Embryonic facial prominence (tissue), 1 donor: ENCODE results near the gene TUBA4B.
A peak's percentile ranks its signal among the peaks of the same experiment; 100 is the strongest.

Experiments used
- DNase-seq: peaks from one replicate; pipeline ENCODE4 v3.0.0-alpha.2; 2016; ENCODE audit errors: extremely low spot score

The TUBA4B gene

GRCh38 chr2:219218732-219219701, 34.0 kb upstream of the TUBA4B start, which contains the start of gene ABCB6:
Gene ABCB6, minus strand, starts transcription at chr2:219218958. Its CDS starts 285 bp downstream, at chr2:219218673.
- peak; percentile 91 for DNase-seq

- DNase-seq = no peak
Measured at GRCh38 chr2:219219784-219220532, 33.1 kb upstream of the TUBA4B start.

GRCh38 chr2:219220652-219221402, 32.2 kb upstream of the TUBA4B start:
- DNase-seq = no peak

GRCh38 chr2:219221957-219222518, 31.0 kb upstream of the TUBA4B start:
- no peak for DNase-seq

GRCh38 chr2:219223831-219224610, 29.0 kb upstream of the TUBA4B start:
- DNase-seq = no peak

GRCh38 chr2:219225350-219225749, 27.7 kb upstream of the TUBA4B start:
- no peak for DNase-seq

GRCh38 chr2:219228041-219228910, 24.8 kb upstream of the TUBA4B start:
- no peak for DNase-seq

- DNase-seq = no peak
Measured at GRCh38 chr2:219228911-219229304, 24.1 kb upstream of the TUBA4B start.

- DNase-seq = peak; percentile 99
Measured at GRCh38 chr2:219229305-219230058, 23.6 kb upstream of the TUBA4B start, which contains the start of the genes ANKZF1 and ATG9A. Gene ANKZF1, plus strand, starts transcription at chr2:219229806. Its CDS starts 452 bp downstream, at chr2:219230258. Gene ATG9A, minus strand, starts transcription at chr2:219229636. Its CDS starts 1,612 bp downstream, at chr2:219228024.

- no peak for DNase-seq
Measured at GRCh38 chr2:219230059-219230540, 22.9 kb upstream of the TUBA4B start.

- no peak for DNase-seq
Measured at GRCh38 chr2:219234331-219234730, 18.7 kb upstream of the TUBA4B start.

- DNase-seq = no peak
Measured at GRCh38 chr2:219243291-219243761, 9.7 kb upstream of the TUBA4B start.

GRCh38 chr2:219244789-219245147, 8.3 kb upstream of the TUBA4B start:
- no peak for DNase-seq

- DNase-seq = peak; percentile 78
Measured at GRCh38 chr2:219245148-219245898, 7.7 kb upstream of the TUBA4B start, which contains the start of the genes GLB1L and STK16. Gene GLB1L, minus strand, starts transcription at chr2:219245444. Its CDS starts 1,871 bp downstream, at chr2:219243573. Gene STK16, plus strand, starts transcription at chr2:219245479. Its CDS starts 521 bp downstream, at chr2:219246000.

GRCh38 chr2:219245899-219246230, 7.2 kb upstream of the TUBA4B start:
- DNase-seq = no peak

GRCh38 chr2:219246559-219246958, 6.5 kb upstream of the TUBA4B start:
- DNase-seq = no peak
